CD4-positive, alpha-beta memory T cell (primary cell): ENCODE results near the gene APMAP. TPM values are rescaled to one million over a fixed set of nuclear protein-coding genes. Genes with fewer than 3 reads are reported as not detected.
A peak's percentile ranks its signal among the peaks of the same experiment; 100 is the strongest.

Experiments
- CTCF ChIA-PET: fragments of 350-600 bp; sonication (Branson Sonifier 250); formaldehyde crosslinking; loops from one replicate; lab custom pipeline; 2021; ENCODE audit warnings: inconsistent platforms; ENCODE audit not compliant: partially characterized antibody; lab: Charles Lee
- POLR2A ChIA-PET: fragments of 350-600 bp; sonication (Branson Sonifier 250); formaldehyde crosslinking; loops from one replicate; lab custom pipeline; 2021; ENCODE audit not compliant: partially characterized antibody; lab: Charles Lee
- DNase-seq, 5 donors: peaks; one replicate each; pipeline versions ENCODE4 v3.0.0 to v3.0.0-alpha.2; 2020 to 2022; ENCODE audit warnings: mixed read lengths in 1 of 5
- H3K27ac ChIP-seq: one replicate; pipeline ENCODE4 v1.7.0; 2013; ENCODE audit warnings: low read depth, low read length
- H3K27me3 ChIP-seq: 2 replicates; pipeline ENCODE4 v1.7.0; 2013; ENCODE audit warnings: mild to moderate bottlenecking, low read length, moderate library complexity; ENCODE audit not compliant: insufficient read depth
- H3K36me3 ChIP-seq: 2 replicates; pipeline ENCODE4 v1.7.0; 2013; ENCODE audit warnings: mild to moderate bottlenecking, low read length, moderate library complexity; ENCODE audit not compliant: insufficient read depth
- H3K4me1 ChIP-seq: 2 replicates; pipeline ENCODE4 v1.7.0; 2013; ENCODE audit warnings: mild to moderate bottlenecking, low read length, moderate library complexity; ENCODE audit not compliant: insufficient read depth
- H3K4me3 ChIP-seq, 2 donors: one replicate each; pipeline ENCODE4 v1.7.0; 2013; ENCODE audit warnings: low read length in 2 of 2, mild to moderate bottlenecking in 1 of 2
- H3K9me3 ChIP-seq, 2 donors: one replicate each; pipeline ENCODE4 v1.7.0; 2013; ENCODE audit warnings: low read length in 2 of 2, control low read depth in 1 of 2; ENCODE audit not compliant: control insufficient read depth in 1 of 2
- H3K27ac Mint-ChIP-seq, 7 donors: one replicate each; pipeline ENCODE4 v1.8.0; 2020 to 2021; ENCODE audit warnings: mixed read lengths in 7 of 7, mild to moderate bottlenecking in 6 of 7, inconsistent platforms in 3 of 7, moderate library complexity in 3 of 7
- H3K27me3 Mint-ChIP-seq, 2 donors: one replicate each; pipeline ENCODE4 v1.8.0; 2020 to 2021; ENCODE audit warnings: mixed read lengths in 2 of 2
- H3K36me3 Mint-ChIP-seq, 2 donors: one replicate each; pipeline ENCODE4 v1.8.0; 2020 to 2021; ENCODE audit warnings: mixed read lengths in 2 of 2, inconsistent platforms in 1 of 2, mild to moderate bottlenecking in 1 of 2
- H3K4me1 Mint-ChIP-seq, 4 donors: one replicate each; pipeline ENCODE4 v1.8.0; 2020 to 2021; ENCODE audit warnings: mixed read lengths in 4 of 4, mild to moderate bottlenecking in 1 of 4
- H3K4me3 Mint-ChIP-seq, 8 donors: one replicate each; pipeline ENCODE4 v1.8.0; 2020 to 2021; ENCODE audit warnings: mixed read lengths in 8 of 8, mild to moderate bottlenecking in 7 of 8, moderate library complexity in 6 of 8, inconsistent platforms in 3 of 8
- H3K9me3 Mint-ChIP-seq, 8 donors: one replicate each; pipeline ENCODE4 v1.8.0; 2020 to 2021; ENCODE audit warnings: mixed read lengths in 8 of 8, mild to moderate bottlenecking in 5 of 8, inconsistent platforms in 3 of 8, moderate library complexity in 1 of 8
- intact Hi-C: fragments of 100-400 bp; cut with micrococcal nuclease; formaldehyde crosslinking; loops from one replicate; pipeline ENCODE4 v1.15.1; 2023
- polyA plus RNA-seq, 2 donors: library from polyadenylated mRNA; unstranded; fragments of 300-500 nt; fragmentation: Illumina TruSeq; gene quantifications; one replicate each; pipeline ENCODE4 v1.2.3, GENCODE V29; 2021
- total RNA-seq, 2 experiments: library from RNA; stranded (reverse); gene quantifications; one replicate each; pipeline ENCODE4 v1.2.3, GENCODE V29; 2021

APMAP gene
- total and polyA plus RNA-seq, 4 experiments from 2014 or later = 48.4 to 130 (median 60.4) TPM

- no peaks in the 10 kb centered on the region for H3K9me3 ChIP-seq
- H3K27ac ChIP-seq = no peak overlapping the region
- POLR2A ChIA-PET = interaction anchor here (1.1 kb wide), 1 partner anchor 33 kb away, joined by 3 read pairs; no protein-coding TSS in a partner anchor
- Mint-ChIP-seq H3K4me1 (peaks cover 27 to 66% (median 49%) of the 10 kb centered on the region in 4 donors), H3K27me3 (no peaks in the 10 kb centered on the region), H3K4me3 (no peak overlapping the region), H3K36me3 (peaks cover 68 to 75% of the 10 kb centered on the region in 2 donors), H3K27ac (peak overlapping the region in 4 of 7 donors; percentile 9 to 71 (median 61)), H3K9me3 (peaks cover 0 to 5% (median 1%) of the 10 kb centered on the region in 8 donors)
- no peak overlapping the region for H3K4me3 ChIP-seq
- CTCF ChIA-PET = interaction anchor here (0.7 kb wide), 1 partner anchor 50 kb away, joined by 3 read pairs; no protein-coding TSS in a partner anchor
- DNase-seq = no peak
- intact Hi-C loops = no loop called here
- H3K4me1 ChIP-seq = peaks cover 17% of the 10 kb centered on the region
- H3K36me3 ChIP-seq = peaks cover 27% of the 10 kb centered on the region
- no peaks in the 10 kb centered on the region for H3K27me3 ChIP-seq
These were observed 10.8 kb downstream of the APMAP start for GRCh38 chr20:24981790-24982189.

DNA sequence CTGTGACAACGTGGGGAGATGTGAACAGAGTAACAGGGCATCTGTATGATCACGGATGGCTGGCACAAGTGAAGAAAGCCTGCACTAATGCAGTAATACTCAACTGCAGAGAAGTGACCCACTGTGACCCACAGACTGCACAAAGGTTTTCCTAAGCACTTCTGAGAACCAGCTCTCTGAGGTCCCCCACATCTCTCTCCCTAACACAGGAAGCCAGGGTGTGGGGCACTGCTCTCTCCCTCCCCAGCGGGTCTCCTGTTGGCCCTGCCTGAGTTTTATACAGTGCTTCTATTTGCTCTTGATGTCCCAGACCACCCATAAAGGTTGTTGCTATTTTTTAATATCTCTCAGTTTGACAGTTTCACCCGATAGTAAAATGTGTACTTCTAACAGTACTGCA, 11.3 kb downstream of the APMAP start:
- peaks cover 0 to 10% (median 4%) of the 10 kb centered on the region in 8 donors for H3K9me3 Mint-ChIP-seq
- no peaks in the 10 kb centered on the region for H3K27me3 Mint-ChIP-seq
- DNase-seq = no peak
- POLR2A ChIA-PET = interaction anchor here (0.8 kb wide), 1 partner anchor 12 kb away, joined by 3 read pairs; no protein-coding TSS in a partner anchor
- Histone ChIP-seq H3K4me3 (no peak overlapping the region), H3K27me3 (no peaks in the 10 kb centered on the region), H3K27ac (no peak overlapping the region), H3K4me1 (peaks cover 17% of the 10 kb centered on the region), H3K36me3 (peaks cover 29% of the 10 kb centered on the region), H3K9me3 (no peaks in the 10 kb centered on the region)
- intact Hi-C loops = no loop called here
- no peak overlapping the region for H3K4me3 Mint-ChIP-seq
- peaks cover 74 to 77% of the 10 kb centered on the region in 2 donors for H3K36me3 Mint-ChIP-seq
- CTCF ChIA-PET = interaction anchor here (0.7 kb wide), 1 partner anchor 49 kb away, joined by 3 read pairs; no protein-coding TSS in a partner anchor
- peak overlapping the region in 3 of 7 donors; percentile 9 to 59 (median 9) for H3K27ac Mint-ChIP-seq
- peaks cover 25 to 61% (median 47%) of the 10 kb centered on the region in 4 donors for H3K4me1 Mint-ChIP-seq

- peaks cover 0 to 14% (median 6%) of the 10 kb centered on the region in 8 donors for H3K9me3 Mint-ChIP-seq
- Histone ChIP-seq H3K4me3 (no peak overlapping the region), H3K27ac (no peak overlapping the region), H3K9me3 (no peaks in the 10 kb centered on the region), H3K4me1 (peaks cover 10% of the 10 kb centered on the region), H3K27me3 (no peaks in the 10 kb centered on the region), H3K36me3 (peaks cover 29% of the 10 kb centered on the region)
- H3K27me3 Mint-ChIP-seq = no peaks in the 10 kb centered on the region
- H3K4me1 Mint-ChIP-seq = peaks cover 19 to 53% (median 43%) of the 10 kb centered on the region in 4 donors
- intact Hi-C loops = no loop called here
- no peak overlapping the region for H3K4me3 Mint-ChIP-seq
- peaks cover 82% of the 10 kb centered on the region in 2 donors for H3K36me3 Mint-ChIP-seq
- peak overlapping the region in 3 of 7 donors; percentile 47 to 82 (median 73) for H3K27ac Mint-ChIP-seq
- CTCF ChIA-PET = no interaction called here
- no peak for DNase-seq
- POLR2A ChIA-PET = interaction anchor here (0.8 kb wide), 2 partner anchors 12 to 20 kb away, joined by 3 read pairs; no protein-coding TSS in a partner anchor
These were observed 12.1 kb downstream of the APMAP start for GRCh38 chr20:24980291-24981053.

DNA sequence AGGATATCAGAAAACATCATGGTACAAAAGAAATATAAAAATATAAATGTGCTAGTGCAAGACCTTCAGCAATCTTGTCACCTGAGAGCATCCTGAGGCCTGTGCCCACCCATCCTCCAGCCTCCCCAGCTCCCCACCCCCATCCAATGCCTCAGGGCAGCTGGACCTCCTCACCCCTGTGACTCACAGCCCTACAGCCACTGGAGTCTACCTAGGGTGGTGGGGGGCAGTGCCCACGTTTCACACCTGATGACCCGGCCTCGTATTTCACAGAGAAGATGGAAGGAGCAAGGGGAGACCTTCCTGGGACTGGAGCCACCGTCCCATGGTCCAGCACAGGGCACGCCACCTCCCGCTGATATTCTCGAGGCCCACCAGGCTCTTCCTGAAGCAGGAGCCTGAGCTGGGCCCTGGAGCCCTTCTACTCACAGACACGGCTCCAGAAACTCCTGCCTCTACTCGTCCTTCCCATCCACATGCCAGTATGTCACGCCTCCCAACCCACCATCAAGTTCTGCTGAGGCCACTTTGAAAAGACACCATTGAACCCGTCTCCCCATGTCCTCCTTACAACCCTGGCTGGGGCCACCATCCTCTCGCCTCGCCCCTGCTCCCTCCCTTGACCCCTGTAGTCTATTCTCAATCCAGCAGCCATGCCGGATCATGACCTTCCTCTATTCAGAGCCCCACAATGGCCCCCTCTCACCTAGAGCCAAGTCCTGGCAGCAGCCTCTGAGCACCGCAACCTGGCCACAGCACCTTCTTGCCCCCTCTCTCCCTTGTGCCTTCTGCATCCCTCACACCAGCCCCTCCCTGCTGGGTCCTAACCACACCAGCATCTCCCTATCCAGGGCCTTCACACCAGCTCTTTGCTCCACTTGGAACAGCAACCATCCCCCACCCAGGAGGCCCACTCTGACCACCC, 13.3 kb downstream of the APMAP start:
- H3K27me3 Mint-ChIP-seq = no peaks in the 10 kb centered on the region
- H3K36me3 ChIP-seq = peaks cover 29% of the 10 kb centered on the region
- H3K27me3 ChIP-seq = no peaks in the 10 kb centered on the region
- H3K9me3 ChIP-seq = no peaks in the 10 kb centered on the region
- DNase-seq = no peak
- no peak overlapping the region for H3K4me3 ChIP-seq
- H3K27ac Mint-ChIP-seq = peak overlapping the region in 5 of 7 donors; percentile 21 to 82 (median 47)
- peaks cover 0 to 14% (median 6%) of the 10 kb centered on the region in 8 donors for H3K9me3 Mint-ChIP-seq
- peaks cover 89 to 90% of the 10 kb centered on the region in 2 donors for H3K36me3 Mint-ChIP-seq
- H3K4me1 ChIP-seq = peaks cover 4% of the 10 kb centered on the region
- peak overlapping the region in 1 of 8 donors; percentile 42 for H3K4me3 Mint-ChIP-seq
- peaks cover 10 to 44% (median 34%) of the 10 kb centered on the region in 4 donors for H3K4me1 Mint-ChIP-seq
- intact Hi-C loops = no loop called here
- H3K27ac ChIP-seq = no peak overlapping the region
- ChIA-PET POLR2A (no interaction called here), CTCF (interaction anchor here (0.6 kb wide), 2 partner anchors 49 to 477 kb away, joined by 3 read pairs; no protein-coding TSS in a partner anchor)

DNA sequence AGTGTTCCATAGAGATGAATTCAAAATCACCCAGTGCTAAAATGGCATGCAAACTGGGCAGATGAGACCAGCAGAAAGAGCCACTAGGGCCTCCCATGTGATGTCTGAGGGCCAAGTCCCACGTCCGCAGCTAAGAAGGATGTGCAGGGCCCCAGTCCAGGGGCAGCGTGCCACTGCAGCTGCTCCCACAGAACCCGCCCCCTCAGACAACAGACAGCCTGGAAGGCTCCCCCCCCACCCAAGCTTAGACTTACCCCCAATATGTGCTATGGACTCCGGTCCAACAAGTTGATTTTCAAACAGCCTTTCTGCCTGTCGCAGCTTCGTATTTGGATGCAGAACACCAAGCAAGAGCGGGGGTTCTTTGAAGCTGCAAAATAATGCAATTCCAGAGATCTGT, 14.0 kb downstream of the APMAP start:
- ChIA-PET CTCF (interaction anchor here (0.6 kb wide), 1 partner anchor 48 kb away, joined by 3 read pairs; no protein-coding TSS in a partner anchor), POLR2A (no interaction called here)
- no peak overlapping the region for H3K27ac ChIP-seq
- Mint-ChIP-seq H3K4me1 (peaks cover 8 to 44% (median 28%) of the 10 kb centered on the region in 4 donors), H3K27me3 (no peaks in the 10 kb centered on the region), H3K4me3 (no peak overlapping the region), H3K36me3 (peaks cover 88 to 90% of the 10 kb centered on the region in 2 donors), H3K9me3 (peaks cover 0 to 14% (median 6%) of the 10 kb centered on the region in 8 donors), H3K27ac (peak overlapping the region in 1 of 7 donors; percentile 29)
- no peaks in the 10 kb centered on the region for H3K27me3 ChIP-seq
- H3K9me3 ChIP-seq = no peaks in the 10 kb centered on the region
- peaks cover 4% of the 10 kb centered on the region for H3K4me1 ChIP-seq
- DNase-seq = no peak
- H3K4me3 ChIP-seq = no peak overlapping the region
- intact Hi-C loops = no loop called here
- peaks cover 29% of the 10 kb centered on the region for H3K36me3 ChIP-seq

DNA sequence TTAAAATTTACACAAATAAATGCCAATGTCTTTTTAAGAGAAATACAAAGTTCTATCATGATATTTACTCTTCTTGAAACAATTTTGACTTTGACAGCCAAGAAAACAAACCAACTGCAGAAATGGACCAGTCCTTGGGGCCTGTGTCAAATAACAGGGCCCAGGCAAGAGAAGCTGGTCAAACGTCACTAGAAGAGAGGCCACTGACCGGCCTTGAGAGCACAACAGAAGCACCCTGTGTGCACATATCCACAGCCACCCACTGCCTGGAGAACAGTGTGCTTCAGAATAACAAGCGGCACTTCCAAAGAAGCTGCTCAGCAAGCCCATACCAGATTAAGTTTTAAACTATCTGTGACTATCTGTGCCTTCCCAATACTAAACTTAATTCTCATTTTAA, 14.8 kb downstream of the APMAP start:
- H3K4me1 ChIP-seq = peaks cover 4% of the 10 kb centered on the region
- ChIA-PET POLR2A (no interaction called here), CTCF (no interaction called here)
- H3K9me3 ChIP-seq = no peaks in the 10 kb centered on the region
- H3K27me3 ChIP-seq = no peaks in the 10 kb centered on the region
- no peak overlapping the region for H3K4me3 Mint-ChIP-seq
- no peak overlapping the region for H3K27ac ChIP-seq
- no peak for DNase-seq
- intact Hi-C loops = no loop called here
- peak overlapping the region in 1 of 7 donors; percentile 41 for H3K27ac Mint-ChIP-seq
- peaks cover 0 to 14% (median 6%) of the 10 kb centered on the region in 8 donors for H3K9me3 Mint-ChIP-seq
- no peak overlapping the region for H3K4me3 ChIP-seq
- H3K36me3 Mint-ChIP-seq = peaks cover 88 to 90% of the 10 kb centered on the region in 2 donors
- no peaks in the 10 kb centered on the region for H3K27me3 Mint-ChIP-seq
- peaks cover 8 to 42% (median 24%) of the 10 kb centered on the region in 4 donors for H3K4me1 Mint-ChIP-seq
- H3K36me3 ChIP-seq = peaks cover 29% of the 10 kb centered on the region
